KOPT-K1 (cell line): ENCODE data around the gene ACE2.

ENCODE experiments used
- H3K27ac ChIP-seq: fragments of 200-600 bp; sonication (generic); 2 replicates; pipeline ENCODE4 v1.5.1; 2016; ENCODE audit warnings: antibody characterized with exemption, mild to moderate bottlenecking, low read depth, low read length; ENCODE audit not compliant: poor library complexity, severe bottlenecking
- H3K36me3 ChIP-seq: fragments of 200-600 bp; sonication (generic); 2 replicates; pipeline ENCODE4 v1.5.1; 2017; ENCODE audit warnings: antibody characterized with exemption, mild to moderate bottlenecking, low read length, moderate library complexity; ENCODE audit not compliant: insufficient read depth
- H3K9me3 ChIP-seq: fragments of 200-600 bp; sonication (generic); 2 replicates; pipeline ENCODE4 v1.5.1; 2017; ENCODE audit warnings: antibody characterized with exemption, low read length, mild to moderate bottlenecking; ENCODE audit not compliant: insufficient read depth, poor library complexity, severe bottlenecking

ACE2 gene

DNA sequence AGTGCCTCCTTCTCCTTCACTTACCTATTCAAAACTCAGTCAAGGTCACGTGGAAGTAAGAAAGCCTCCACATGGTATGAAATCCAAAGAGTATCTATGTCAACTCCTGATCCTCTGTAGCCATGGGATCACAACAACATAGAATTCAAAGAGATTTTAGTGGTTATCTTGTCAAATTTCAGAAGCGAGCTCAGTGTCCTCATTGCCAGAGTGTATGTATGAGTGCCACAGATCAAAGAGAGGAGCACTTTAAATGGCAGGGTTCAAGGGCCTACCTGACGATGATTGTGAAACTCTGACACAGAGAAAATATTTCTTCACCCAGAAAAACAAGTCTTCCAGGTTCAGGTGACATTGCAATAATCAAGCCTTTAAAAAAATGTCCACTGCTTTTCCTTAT lies 1.2 kb upstream of the ACE2 start:
- H3K36me3 ChIP-seq, result no peaks in the 10 kb centered on the region
- no peak overlapping the region for H3K27ac ChIP-seq
- H3K9me3 ChIP-seq, result no peaks in the 10 kb centered on the region

- Histone ChIP-seq H3K9me3 (no peaks in the 10 kb centered on the region), H3K36me3 (no peaks in the 10 kb centered on the region), H3K27ac (no peak overlapping the region)
Observed at GRCh38 chrX:15600049-15600448, 711 bp downstream of the ACE2 start.

DNA sequence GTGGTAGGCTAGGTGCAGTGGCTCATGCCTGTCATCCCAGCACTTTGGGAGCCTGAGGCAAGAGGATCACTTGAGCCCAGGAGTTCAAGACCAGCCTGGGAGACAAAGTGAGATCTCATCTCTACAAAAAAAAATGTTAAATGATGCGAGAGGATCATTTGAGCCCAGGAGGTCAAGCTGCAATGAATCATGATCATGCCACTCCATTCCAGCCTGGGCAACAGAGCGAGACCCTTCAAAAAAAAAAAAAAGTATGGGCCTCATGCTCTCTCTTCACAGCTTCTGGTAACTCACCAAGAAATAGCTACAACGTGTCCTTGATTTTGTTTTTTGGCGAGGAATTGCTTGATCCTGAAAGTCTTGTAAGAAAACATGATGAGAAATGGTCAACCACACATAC lies 1.3 kb downstream of the ACE2 start:
- no peaks in the 10 kb centered on the region for H3K9me3 ChIP-seq
- no peak overlapping the region for H3K27ac ChIP-seq
- H3K36me3 ChIP-seq, result no peaks in the 10 kb centered on the region

- no peaks in the 10 kb centered on the region for H3K9me3 ChIP-seq
- H3K27ac ChIP-seq, result no peak overlapping the region
- H3K36me3 ChIP-seq, result no peaks in the 10 kb centered on the region
Observed at GRCh38 chrX:15598026-15598425, 2.7 kb downstream of the ACE2 start.

DNA sequence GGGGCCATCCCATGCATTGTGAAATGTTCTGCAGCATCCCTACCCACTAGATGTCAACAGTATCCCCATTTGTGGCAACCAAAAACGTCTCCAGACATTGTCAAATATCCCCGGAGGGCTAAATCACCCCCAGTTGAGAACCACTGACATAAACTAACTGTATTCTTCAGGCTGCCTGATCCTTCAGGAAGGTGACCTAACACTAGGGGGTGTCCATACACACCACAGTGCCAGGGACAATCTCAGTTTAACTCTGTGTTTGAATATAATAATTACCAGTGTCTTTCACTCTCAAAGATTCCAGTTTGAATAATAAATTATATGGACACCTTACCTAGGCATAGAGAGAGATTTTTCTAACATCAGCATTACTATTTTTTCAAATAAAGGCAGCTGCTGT lies 6.4 kb downstream of the ACE2 start:
- H3K36me3 ChIP-seq, result no peaks in the 10 kb centered on the region
- no peak overlapping the region for H3K27ac ChIP-seq
- no peaks in the 10 kb centered on the region for H3K9me3 ChIP-seq

DNA sequence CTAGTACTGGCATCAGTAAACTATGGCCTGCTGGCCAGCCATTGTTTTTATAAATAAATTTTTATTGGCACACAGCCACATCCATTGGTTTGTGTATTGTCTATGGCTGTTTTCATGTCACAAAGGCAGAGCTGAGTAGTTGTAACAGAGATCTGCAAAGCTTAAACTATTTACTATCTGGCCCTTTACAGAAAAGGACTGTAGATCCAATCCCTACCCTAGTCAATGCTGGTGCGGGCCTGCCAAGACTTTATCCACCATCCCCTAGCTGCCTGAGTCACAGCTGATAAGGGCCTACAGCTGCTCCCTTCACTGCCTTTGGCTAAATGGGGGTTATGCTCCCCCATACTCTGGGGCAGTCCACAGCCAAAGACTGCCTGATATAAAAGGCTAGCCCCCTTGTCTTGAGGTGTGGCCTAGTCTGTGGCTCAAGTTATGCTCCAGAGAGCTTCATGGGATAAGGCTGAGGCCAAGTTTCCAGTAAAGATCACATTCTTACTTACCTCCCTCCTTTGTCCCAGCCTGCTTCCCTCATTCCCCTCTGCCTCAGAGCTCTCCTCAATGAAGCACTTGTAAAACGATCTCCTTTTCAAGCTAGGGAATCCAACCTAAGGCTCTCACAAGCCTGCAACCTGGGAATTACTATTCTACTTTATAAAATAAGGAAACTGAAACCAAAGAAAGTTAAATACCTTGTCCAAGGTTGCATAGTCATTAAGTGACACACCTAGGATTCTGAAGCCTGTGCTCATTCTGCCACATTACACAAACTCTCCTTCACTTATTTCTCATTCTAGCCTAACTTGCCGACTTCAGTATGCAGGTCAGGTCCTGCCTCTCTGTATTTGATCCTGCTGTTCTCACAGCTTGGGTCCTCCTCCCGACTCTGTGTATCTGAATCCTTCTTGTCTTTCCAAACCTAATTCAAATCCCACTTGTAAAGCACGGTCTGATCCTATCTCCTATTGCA lies 20.7 kb downstream of the ACE2 start:
- no peaks in the 10 kb centered on the region for H3K9me3 ChIP-seq
- H3K27ac ChIP-seq, result no peak overlapping the region
- no peaks in the 10 kb centered on the region for H3K36me3 ChIP-seq

- H3K9me3 ChIP-seq, result no peaks in the 10 kb centered on the region
- no peaks in the 10 kb centered on the region for H3K36me3 ChIP-seq
- H3K27ac ChIP-seq, result no peak overlapping the region
Observed at GRCh38 chrX:15576019-15576418, 24.7 kb downstream of the ACE2 start.

- Histone ChIP-seq H3K36me3 (no peaks in the 10 kb centered on the region), H3K9me3 (no peaks in the 10 kb centered on the region), H3K27ac (no peak overlapping the region)
Observed at GRCh38 chrX:15574017-15574416, 26.7 kb downstream of the ACE2 start.

- Histone ChIP-seq H3K36me3 (no peaks in the 10 kb centered on the region), H3K9me3 (no peaks in the 10 kb centered on the region), H3K27ac (no peak overlapping the region)
Observed at GRCh38 chrX:15570145-15570544, 30.6 kb downstream of the ACE2 start.

DNA sequence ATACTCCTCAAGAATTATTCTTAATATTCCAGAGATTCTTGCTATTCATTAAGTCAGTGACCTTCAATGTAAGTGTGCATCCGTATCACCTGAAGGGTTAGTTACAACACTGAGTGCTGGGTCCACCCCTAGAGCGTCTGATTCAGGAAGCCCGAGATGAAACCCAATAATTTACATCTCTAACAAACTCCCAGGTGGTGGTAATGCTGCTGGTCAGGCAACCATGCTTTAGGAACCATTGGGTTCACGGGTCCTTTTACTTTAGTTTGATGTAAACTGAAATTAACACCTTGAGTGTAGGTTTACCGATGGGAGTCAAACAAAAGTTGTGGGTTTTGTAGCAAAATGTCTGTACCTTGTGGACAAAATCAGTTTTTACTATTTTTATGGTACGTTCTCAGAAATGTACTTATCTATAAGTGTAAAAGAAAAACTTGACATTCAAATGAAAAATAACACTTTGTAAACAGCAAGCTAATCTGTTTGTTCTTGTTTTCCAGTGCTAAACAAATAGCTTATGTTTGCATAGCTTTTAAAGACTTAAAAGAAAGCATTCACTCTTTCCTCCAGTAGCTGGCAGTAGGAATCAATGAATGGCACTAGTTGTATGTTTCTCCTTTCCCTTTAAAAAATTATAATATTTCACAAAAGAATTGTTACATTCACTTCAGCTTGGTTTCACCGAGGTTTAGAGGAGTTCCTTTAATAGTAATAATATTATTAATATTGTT lies 32.7 kb downstream of the ACE2 start:
- H3K36me3 ChIP-seq, result no peaks in the 10 kb centered on the region
- H3K27ac ChIP-seq, result no peak overlapping the region
- H3K9me3 ChIP-seq, result no peaks in the 10 kb centered on the region

DNA sequence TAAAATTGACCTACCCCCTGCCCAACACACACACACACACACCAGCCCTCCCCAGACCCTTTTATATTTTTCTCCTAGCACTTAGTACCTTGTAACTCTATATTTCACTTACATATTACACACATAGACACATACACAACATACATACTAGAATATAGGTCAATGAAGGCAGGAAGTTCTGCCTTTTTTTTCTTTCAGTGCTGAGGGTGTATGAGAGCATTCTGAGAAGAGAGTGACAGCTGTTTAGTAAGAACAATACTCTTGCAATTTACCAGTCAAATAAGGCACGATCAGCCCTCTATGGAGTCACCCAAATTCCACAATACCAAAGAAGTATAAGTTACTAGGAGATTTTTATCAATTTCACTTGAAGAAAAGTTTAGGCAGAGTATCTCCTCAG lies 33.5 kb downstream of the ACE2 start:
- H3K36me3 ChIP-seq, result no peaks in the 10 kb centered on the region
- H3K9me3 ChIP-seq, result no peaks in the 10 kb centered on the region
- H3K27ac ChIP-seq, result no peak overlapping the region

DNA sequence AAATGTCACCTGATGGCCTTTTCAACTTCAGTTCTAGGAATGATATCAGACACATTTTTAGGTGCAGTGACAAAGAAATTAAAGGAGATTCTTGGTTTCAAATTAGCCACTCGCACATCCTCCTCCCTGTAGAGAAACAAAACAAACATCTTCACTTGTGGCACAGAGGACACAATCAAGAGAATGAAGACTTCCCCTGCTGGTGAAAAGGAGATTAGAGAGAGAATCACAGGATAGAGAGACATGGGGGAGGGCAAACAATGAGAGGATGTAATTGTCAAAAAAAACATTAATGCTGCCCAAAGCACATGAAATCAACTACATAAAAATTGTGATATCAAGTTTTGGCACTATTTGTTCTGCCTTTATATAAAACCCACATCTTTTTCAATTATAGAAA lies 34.5 kb downstream of the ACE2 start:
- Histone ChIP-seq H3K9me3 (no peaks in the 10 kb centered on the region), H3K36me3 (no peaks in the 10 kb centered on the region), H3K27ac (no peak overlapping the region)

- Histone ChIP-seq H3K9me3 (no peaks in the 10 kb centered on the region), H3K36me3 (no peaks in the 10 kb centered on the region), H3K27ac (no peak overlapping the region)
Observed at GRCh38 chrX:15564981-15565579, 35.7 kb downstream of the ACE2 start.

DNA sequence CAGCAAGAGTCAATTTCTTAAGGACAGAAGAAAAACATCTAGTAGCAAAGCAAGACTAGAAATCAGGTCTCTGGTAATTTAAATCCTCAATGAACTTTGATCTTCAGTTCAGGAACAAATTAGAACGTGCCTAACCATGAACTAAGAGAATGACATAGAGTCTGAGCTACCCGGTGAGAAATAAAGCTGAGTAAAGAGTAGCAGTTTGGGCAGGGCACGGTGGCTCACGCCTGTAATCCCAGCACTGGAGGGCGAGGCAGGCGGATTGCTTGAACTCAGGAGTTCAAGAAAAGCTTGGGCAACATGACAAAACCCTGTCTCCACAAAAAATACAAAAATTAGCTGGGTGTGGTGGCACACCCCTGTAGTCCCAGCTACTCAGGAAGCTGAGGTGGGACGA lies 37.7 kb downstream of the ACE2 start:
- H3K9me3 ChIP-seq, result no peaks in the 10 kb centered on the region
- H3K27ac ChIP-seq, result no peak overlapping the region
- H3K36me3 ChIP-seq, result no peaks in the 10 kb centered on the region

- no peaks in the 10 kb centered on the region for H3K9me3 ChIP-seq
- H3K36me3 ChIP-seq, result no peaks in the 10 kb centered on the region
- H3K27ac ChIP-seq, result no peak overlapping the region
Observed at GRCh38 chrX:15560924-15561323, 39.8 kb downstream of the ACE2 start.
